Keratinocyte (primary cell): ENCODE data around the gene TSPAN18. TPM values are rescaled to one million over a fixed set of nuclear protein-coding genes. Genes with fewer than 3 reads are reported as not detected.

ENCODE experiments used
- DNase-seq: peaks from one replicate; pipeline ENCODE4 v3.0.0-alpha.2; 2011; ENCODE audit warnings: low read depth, missing footprints, low spot score
- FAIRE-seq: peaks from 2 replicates; lab custom pipeline; 2011; peaks lifted over from hg19 to GRCh38; lab: Jason Lieb, UNC
- H2AFZ ChIP-seq: 2 replicates; pipeline ENCODE4 v1.6.0; 2012; ENCODE audit warnings: low read length, control low read depth, inconsistent platforms; ENCODE audit not compliant: control insufficient read depth
- H3K27ac ChIP-seq: 2 replicates; pipeline ENCODE4 v1.5.1; 2011; ENCODE audit warnings: low read length; ENCODE audit not compliant: control insufficient read depth, insufficient read depth
- H3K27me3 ChIP-seq: 3 replicates; pipeline ENCODE4 v1.6.0; 2011; ENCODE audit warnings: low read length; ENCODE audit not compliant: control insufficient read depth, insufficient read depth; ENCODE audit errors: extremely low read depth
- H3K36me3 ChIP-seq, 2 experiments: 2 replicates in 1 of 2; 3 replicates in 1 of 2; pipeline ENCODE4 v1.5.1; 2011; ENCODE audit warnings: low read length in 2 of 2, mild to moderate bottlenecking in 1 of 2; ENCODE audit not compliant: control insufficient read depth in 2 of 2, insufficient read depth in 2 of 2; ENCODE audit errors: extremely low read depth in 1 of 2
- H3K4me1 ChIP-seq: 3 replicates; pipeline ENCODE4 v1.5.1; 2011; ENCODE audit warnings: low read length; ENCODE audit not compliant: control insufficient read depth, insufficient read depth; ENCODE audit errors: extremely low read depth
- H3K4me2 ChIP-seq: 3 replicates; pipeline ENCODE4 v1.6.0; 2011; ENCODE audit warnings: low read depth, low read length; ENCODE audit not compliant: control insufficient read depth, insufficient read depth; ENCODE audit errors: extremely low read depth
- H3K4me3 ChIP-seq, 3 experiments: fragments of 200-600 bp in 1 of 3; sonication (generic) in 1 of 3; 2 replicates in 2 of 3; 3 replicates in 1 of 3; pipeline ENCODE4 v1.5.1; 2011 to 2016; ENCODE audit warnings: low read length in 3 of 3, mild to moderate bottlenecking in 3 of 3, control low read depth in 2 of 3, inconsistent platforms in 1 of 3, low read depth in 1 of 3, mixed read lengths in 1 of 3, mixed run types in 1 of 3, moderate library complexity in 1 of 3; ENCODE audit not compliant: control insufficient read depth in 2 of 3, insufficient read depth in 2 of 3; ENCODE audit errors: extremely low read depth in 1 of 3
- H3K79me2 ChIP-seq: 2 replicates; pipeline ENCODE4 v1.6.0; 2012; ENCODE audit warnings: low read length; ENCODE audit not compliant: control insufficient read depth, insufficient read depth
- H3K9ac ChIP-seq: 3 replicates; pipeline ENCODE4 v1.6.0; 2011; ENCODE audit warnings: low read length; ENCODE audit not compliant: control insufficient read depth, insufficient read depth; ENCODE audit errors: extremely low read depth
- H3K9me1 ChIP-seq: 3 replicates; pipeline ENCODE4 v1.6.0; 2011; ENCODE audit warnings: low read length; ENCODE audit not compliant: control insufficient read depth, insufficient read depth; ENCODE audit errors: extremely low read depth
- H3K9me3 ChIP-seq: 2 replicates; pipeline ENCODE4 v1.5.1; 2012; ENCODE audit warnings: low read depth, low read length; ENCODE audit not compliant: control insufficient read depth
- H4K20me1 ChIP-seq: 3 replicates; pipeline ENCODE4 v1.6.0; 2011; ENCODE audit warnings: low read length; ENCODE audit not compliant: control insufficient read depth, insufficient read depth; ENCODE audit errors: extremely low read depth
- CTCF ChIP-seq, 3 experiments: IDR thresholded peaks in 1 of 3; conservative IDR thresholded peaks in 1 of 3; optimal IDR thresholded peaks in 1 of 3; 2 replicates in 2 of 3; 3 replicates in 1 of 3; pipeline versions ENCODE3 to v1.5.1; 2011; ENCODE audit warnings: low read length in 3 of 3, mild to moderate bottlenecking in 3 of 3, moderate library complexity in 2 of 3, control low read depth in 1 of 3, inconsistent platforms in 1 of 3; ENCODE audit not compliant: insufficient read depth in 2 of 3; ENCODE audit errors: extremely low read depth in 1 of 3
- EZH2 ChIP-seq: IDR thresholded peaks from one replicate; pipeline ENCODE4 v1.6.1; 2012; ENCODE audit warnings: inconsistent platforms, mild to moderate bottlenecking, low read length, moderate library complexity
- dilution Hi-C: fragments of 300-500 bp; cut with MboI; formaldehyde crosslinking; loops from one replicate; pipeline ENCODE4 v1.7.0; 2020; ENCODE audit warnings: low sequenced_read_pairs; ENCODE audit not compliant: extremely low pct_ligation_motif_present
- polyA plus RNA-seq, 5 experiments: library from polyadenylated mRNA; depleted of rRNA in 3 of 5; stranded (reverse) in 3 of 5; stranded (forward) in 1 of 5; unstranded in 1 of 5; fragments of >200 nt; gene quantifications; 1 replicate in 1 of 5; 2 replicates in 3 of 5; 3 replicates in 1 of 5; pipeline versions ENCODE4 v1.2.1 to v1.2.3, GENCODE V29; 2011 to 2012; ENCODE audit warnings: missing spikeins in 2 of 5, low read depth in 1 of 5, low replicate concordance in 1 of 5

TSPAN18 gene
- polyA plus RNA-seq, 1 donor (not counting 4 experiments of a cell fraction or from before 2014, with no cell fraction given): not detected

GRCh38 chr11:44944853-44945235 lies 218.1 kb downstream of the TSPAN18 start:
- no peak overlapping the region for H3K4me2 ChIP-seq
- no peak overlapping the region for H2AFZ ChIP-seq
- FAIRE-seq (no peak), DNase-seq (no peak)
- H4K20me1 ChIP-seq: peaks cover 25% of the 10 kb centered on the region
- dilution Hi-C loops: loop anchor here (25.0 kb wide), 1 partner anchor 392 kb away; no protein-coding TSS in a partner anchor
- H3K27me3 ChIP-seq: no peaks in the 10 kb centered on the region
- no peak overlapping the region for H3K9ac ChIP-seq
- H3K79me2 ChIP-seq: peaks cover 16% of the 10 kb centered on the region
- H3K9me3 ChIP-seq: no peaks in the 10 kb centered on the region
- H3K4me1 ChIP-seq: peaks cover 20% of the 10 kb centered on the region
- peaks cover 7 to 8% of the 10 kb centered on the region in 2 experiments for H3K36me3 ChIP-seq
- TF ChIP-seq CTCF (optimal IDR thresholded peaks at IDR 0.05 in 1 of 3, IDR thresholded peaks at IDR 0.05 in 1 of 3, conservative IDR thresholded peaks at IDR 0.05 in 1 of 3; ENCODE audit: extremely low read depth in 1 of 3, insufficient read depth in 2 of 3, low read length in 3 of 3): no peak
- TF ChIP-seq EZH2: no peak
- H3K9me1 ChIP-seq: no peaks in the 10 kb centered on the region
- no peak overlapping the region for H3K27ac ChIP-seq
- H3K4me3 ChIP-seq: no peak overlapping the region

GRCh38 chr11:44945666-44946065 lies 218.9 kb downstream of the TSPAN18 start:
- H4K20me1 ChIP-seq: peaks cover 25% of the 10 kb centered on the region
- peaks cover 7 to 8% of the 10 kb centered on the region in 2 experiments for H3K36me3 ChIP-seq
- dilution Hi-C loops: loop anchor here (25.0 kb wide), 1 partner anchor 392 kb away; no protein-coding TSS in a partner anchor
- H3K9ac ChIP-seq: no peak overlapping the region
- H3K9me3 ChIP-seq: no peaks in the 10 kb centered on the region
- TF ChIP-seq EZH2: no peak
- TF ChIP-seq CTCF (optimal IDR thresholded peaks at IDR 0.05 in 1 of 3, IDR thresholded peaks at IDR 0.05 in 1 of 3, conservative IDR thresholded peaks at IDR 0.05 in 1 of 3; ENCODE audit: extremely low read depth in 1 of 3, insufficient read depth in 2 of 3, low read length in 3 of 3): no peak
- no peak overlapping the region for H3K4me2 ChIP-seq
- no peak overlapping the region for H2AFZ ChIP-seq
- H3K27ac ChIP-seq: no peak overlapping the region
- FAIRE-seq (no peak), DNase-seq (no peak)
- H3K79me2 ChIP-seq: peaks cover 16% of the 10 kb centered on the region
- H3K4me1 ChIP-seq: peaks cover 20% of the 10 kb centered on the region
- no peaks in the 10 kb centered on the region for H3K27me3 ChIP-seq
- H3K4me3 ChIP-seq: no peak overlapping the region
- no peaks in the 10 kb centered on the region for H3K9me1 ChIP-seq
